GM08714 (cell line): ENCODE results near the gene SDHAF4.
"Not testable (repeated sequence)": the region's sequence is repeated elsewhere in the genome, so short reads cannot be mapped to it uniquely, and the experiment has no call there.

Experiments
- H3K4me3 ChIP-seq: fragments of 200-500 bp; sonication (Bioruptor generic); 2 replicates; pipeline ENCODE4 v1.5.1; 2014; ENCODE audit warnings: mild to moderate bottlenecking, low read length, inconsistent platforms
- ZNF274 ChIP-seq: IDR thresholded peaks from 2 replicates; pipeline ENCODE4 v1.6.1; 2012; ENCODE audit warnings: mild to moderate bottlenecking, low read depth, low read length

The SDHAF4 gene

DNA sequence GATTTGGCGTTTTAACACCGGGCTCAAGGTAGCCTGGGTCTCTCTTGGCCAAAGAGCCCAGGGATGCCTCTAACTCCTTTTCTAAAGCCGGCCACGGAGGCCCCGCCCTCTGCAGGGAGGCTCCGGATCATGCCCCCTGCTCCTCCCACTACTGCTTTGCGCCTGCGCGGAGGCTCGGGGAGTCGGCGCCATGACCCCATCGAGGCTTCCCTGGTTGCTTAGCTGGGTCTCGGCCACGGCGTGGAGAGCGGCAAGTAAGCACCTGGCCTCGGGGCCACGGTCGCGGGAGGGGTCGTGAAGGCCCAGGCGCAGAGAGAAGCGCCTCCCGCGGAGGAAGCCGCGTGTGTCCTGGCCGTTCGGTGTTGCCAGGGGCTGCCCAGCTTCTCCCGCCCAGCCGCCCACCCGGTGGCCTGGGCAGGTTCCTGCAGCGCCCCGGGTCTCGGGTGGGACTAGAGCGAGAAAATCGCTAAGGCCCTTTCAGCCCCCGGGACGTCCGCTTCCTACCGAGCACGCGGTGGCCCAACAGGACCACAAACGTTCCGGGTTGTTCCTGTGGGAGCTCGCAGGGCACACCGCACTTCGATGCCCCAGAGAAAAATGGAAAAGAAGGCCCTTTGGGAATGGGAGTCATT lies at the start of gene SDHAF4:
Gene SDHAF4, plus strand, starts transcription at position 180 of the 632 bp plus-strand sequence. Its CDS starts 11 bp downstream, at position 191.
- no peak for TF ChIP-seq ZNF274
- peak within 1 kb of the TSS; percentile 90 for H3K4me3 ChIP-seq

DNA sequence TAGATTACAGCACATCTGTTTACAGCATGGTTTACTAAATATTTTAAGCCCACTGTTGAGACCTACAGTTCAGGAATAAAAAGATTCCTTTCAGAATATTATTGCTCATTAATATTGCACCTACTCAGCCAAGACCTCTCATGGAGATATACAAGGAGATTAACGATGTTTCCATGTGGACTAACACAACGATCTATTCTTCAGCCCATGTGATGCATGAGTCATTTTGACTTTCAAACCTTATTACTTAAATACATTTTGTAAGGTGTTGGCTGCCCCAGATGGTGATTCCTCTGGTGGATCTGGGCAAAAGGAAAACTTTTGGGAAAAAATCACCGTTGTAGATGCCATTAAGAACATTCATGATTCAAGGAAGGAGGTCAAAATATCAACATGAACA lies 48.0 kb upstream of the SDHAF4 start:
- no peak for TF ChIP-seq ZNF274
- H3K4me3 ChIP-seq = no peak overlapping the region

DNA sequence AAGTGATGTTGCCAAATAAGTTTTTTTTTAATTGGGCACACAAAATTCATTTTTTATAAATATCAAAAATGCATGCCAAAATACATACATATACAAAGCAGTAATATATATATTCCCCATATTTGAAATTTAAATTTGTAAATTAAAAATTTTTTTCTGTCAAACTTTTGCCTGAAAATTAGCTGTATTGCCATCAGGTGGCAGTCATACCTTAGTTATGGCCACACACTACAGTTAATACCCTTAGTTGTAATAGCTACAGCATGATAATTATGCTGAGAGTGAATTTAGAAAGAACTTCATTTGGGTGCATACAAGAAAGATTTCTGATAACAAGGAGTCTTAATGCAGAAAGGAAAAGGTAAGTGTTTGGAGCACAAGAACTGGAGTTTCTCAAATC lies 46.2 kb upstream of the SDHAF4 start:
- no peak for TF ChIP-seq ZNF274
- H3K4me3 ChIP-seq = no peak overlapping the region

DNA sequence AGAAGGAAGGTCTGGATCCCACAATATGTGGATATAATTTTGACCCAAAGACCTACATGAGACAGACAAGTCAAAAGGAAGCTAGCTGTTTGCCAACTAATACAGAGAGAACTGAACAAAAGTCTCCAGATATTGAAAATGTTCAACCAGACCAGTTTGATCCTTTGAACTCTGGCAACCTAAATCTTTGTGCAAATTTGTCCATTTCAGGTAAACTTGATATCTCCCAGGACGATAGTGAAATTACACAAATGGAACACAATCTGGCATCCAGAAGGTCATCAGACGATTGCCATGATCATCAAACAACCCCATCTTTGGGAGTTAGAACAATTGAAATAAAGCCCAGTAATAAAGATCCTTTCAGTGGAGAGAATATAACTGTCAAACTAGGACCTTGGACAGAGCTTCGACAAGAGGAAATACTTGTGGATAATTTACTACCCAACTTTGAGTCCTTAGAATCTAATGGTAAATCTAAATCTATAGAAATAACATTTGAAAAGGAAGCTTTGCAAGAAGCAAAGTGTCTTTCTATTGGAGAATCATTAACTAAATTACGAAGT lies 41.9 kb upstream of the SDHAF4 start:
- H3K4me3 ChIP-seq = no peak overlapping the region
- no peak for TF ChIP-seq ZNF274

DNA sequence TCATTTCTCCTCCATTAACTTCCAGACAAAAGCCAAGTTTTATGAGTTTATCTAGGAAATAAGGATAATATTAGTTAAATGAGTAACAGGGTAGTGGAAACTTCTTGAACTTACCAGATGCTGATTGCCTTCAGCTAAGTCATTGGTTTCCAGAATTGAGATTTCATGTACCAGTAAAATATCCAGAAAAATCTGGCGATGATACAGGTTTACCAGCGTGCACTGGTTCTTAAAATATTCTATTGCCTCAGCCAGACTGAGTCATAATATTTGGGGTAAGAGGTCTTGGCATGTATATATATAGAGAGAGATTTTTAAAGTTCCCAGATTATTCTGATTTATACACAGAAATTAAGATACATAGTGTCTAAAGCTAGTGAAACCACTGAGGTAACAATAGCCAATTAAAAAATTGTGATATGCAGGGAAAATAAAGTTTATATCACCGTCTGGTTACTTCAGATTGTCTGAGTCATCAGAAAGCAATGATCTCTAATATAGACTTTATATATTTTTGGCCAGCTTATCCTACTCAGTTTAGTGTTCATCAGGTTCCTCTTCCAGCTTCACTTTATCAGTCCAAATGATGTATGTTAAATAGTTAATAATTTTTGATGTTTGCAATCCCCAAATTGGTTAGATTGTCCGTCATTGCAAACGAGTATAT lies 39.5 kb upstream of the SDHAF4 start:
- TF ChIP-seq ZNF274 = no peak
- H3K4me3 ChIP-seq = no peak overlapping the region

DNA sequence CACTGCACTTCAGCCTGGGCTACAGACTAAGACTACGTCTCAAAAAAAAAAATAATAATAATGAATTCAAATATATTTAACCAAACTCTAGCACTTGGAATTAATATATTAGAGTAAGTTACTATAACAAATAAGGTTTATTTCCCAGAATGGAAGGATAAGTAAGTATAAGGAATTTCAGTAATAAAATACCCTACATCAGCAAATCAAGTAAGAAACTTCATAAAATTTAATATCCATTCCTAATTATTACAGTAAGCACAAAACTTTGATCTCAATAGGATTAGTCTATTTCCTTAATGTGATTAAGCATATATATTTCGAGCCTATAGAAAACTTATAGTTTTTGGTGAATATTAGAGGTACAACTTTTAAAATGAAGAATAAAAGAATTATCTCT lies 36.7 kb upstream of the SDHAF4 start:
- no peak overlapping the region for H3K4me3 ChIP-seq
- no peak for TF ChIP-seq ZNF274

DNA sequence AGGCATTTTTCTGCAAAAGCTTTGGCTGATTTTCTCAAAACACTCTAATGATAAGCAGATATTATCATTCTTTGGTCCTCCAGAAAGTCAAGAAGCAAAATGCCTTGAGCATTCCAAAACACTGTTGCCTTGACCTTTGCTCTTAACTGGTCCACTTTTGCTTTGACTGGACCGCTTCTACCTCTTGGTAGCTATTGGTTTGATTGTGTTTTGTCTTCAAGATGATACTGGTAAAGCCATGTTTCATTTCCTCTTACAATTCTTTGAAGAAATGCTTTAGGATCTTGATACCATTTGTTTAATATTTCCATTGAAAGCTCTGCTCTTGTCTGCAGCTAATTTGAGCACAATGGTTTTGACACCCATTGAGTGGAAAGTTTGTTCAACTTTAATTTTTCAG lies 35.6 kb upstream of the SDHAF4 start:
- H3K4me3 ChIP-seq = no peak overlapping the region
- TF ChIP-seq ZNF274 = no peak

DNA sequence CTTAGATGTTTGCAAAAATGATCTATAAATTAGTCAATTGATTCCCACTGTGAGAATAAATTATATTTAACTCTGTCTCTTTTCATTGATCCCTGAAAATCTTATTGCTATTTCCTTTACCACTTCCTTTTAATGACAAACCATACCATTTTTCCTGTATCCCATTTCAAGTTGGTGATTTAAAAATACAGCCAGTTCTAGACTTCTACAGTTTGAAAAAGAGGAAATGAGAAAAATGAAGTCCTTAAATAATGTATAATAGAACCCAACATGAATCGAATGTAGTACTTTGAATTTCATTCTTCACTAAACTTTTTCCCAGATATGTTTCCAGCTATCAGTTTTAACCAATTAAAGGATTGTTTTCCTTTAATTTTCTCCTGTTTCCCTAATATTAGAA lies 29.5 kb upstream of the SDHAF4 start:
- no peak for TF ChIP-seq ZNF274
- no peak overlapping the region for H3K4me3 ChIP-seq

DNA sequence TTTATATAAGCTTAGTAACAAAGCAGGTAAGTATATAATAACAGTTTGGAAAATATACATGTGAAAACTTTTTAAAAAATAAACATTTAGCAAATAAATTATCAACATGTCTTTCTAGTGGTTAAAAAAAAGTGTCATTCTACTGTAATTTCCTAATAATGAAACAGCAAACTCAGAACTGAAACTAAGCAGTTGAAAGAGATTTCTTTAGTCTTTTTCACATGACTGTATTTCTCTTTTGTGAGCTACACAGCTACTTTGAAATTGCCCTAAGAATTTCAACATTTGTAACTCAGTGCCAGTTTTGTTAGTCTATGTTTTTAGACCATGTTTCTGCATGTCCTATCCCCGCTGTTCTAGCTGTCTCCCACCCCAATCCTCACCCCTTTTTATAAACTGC lies 28.4 kb upstream of the SDHAF4 start:
- TF ChIP-seq ZNF274 = no peak
- no peak overlapping the region for H3K4me3 ChIP-seq

DNA sequence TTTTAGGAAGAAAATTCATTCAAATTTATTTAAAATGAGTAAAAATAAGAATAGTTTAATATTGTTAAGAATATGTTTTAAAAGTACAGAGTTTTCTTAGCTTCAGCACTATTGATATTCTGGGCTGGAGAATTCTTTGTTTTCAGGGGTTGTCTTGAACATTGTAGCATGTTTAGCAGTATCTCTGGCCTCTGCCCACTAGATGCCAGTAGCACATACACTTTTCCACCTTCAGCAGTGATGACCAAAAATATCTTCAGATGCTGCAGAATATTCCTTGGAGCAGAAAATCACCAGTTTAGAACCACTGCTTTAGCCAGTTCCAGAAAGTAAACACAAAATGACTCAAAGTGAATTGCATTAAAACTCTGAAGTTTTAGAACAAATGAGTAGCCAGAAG lies 19.4 kb upstream of the SDHAF4 start:
- TF ChIP-seq ZNF274 = no peak
- H3K4me3 ChIP-seq = no peak overlapping the region

DNA sequence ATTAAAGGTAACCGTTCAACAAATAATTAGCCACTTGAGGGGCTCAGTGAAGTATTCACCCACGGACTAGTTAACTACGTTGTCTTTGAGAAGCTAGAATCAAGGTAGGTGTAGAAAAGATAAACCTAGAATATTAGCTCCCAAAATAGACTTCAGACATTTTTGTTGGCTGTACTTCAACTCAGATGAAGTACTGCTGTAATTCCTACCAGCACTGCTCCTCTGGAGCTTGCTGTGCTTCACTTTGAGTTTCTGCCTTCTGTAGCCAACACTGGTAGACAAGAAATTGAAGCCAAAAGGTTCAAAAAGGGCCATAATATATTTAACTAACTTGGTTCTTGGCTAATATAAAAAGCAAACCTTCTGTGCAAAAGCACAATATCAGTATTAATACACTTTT lies 18.8 kb upstream of the SDHAF4 start:
- no peak for TF ChIP-seq ZNF274
- no peak overlapping the region for H3K4me3 ChIP-seq

DNA sequence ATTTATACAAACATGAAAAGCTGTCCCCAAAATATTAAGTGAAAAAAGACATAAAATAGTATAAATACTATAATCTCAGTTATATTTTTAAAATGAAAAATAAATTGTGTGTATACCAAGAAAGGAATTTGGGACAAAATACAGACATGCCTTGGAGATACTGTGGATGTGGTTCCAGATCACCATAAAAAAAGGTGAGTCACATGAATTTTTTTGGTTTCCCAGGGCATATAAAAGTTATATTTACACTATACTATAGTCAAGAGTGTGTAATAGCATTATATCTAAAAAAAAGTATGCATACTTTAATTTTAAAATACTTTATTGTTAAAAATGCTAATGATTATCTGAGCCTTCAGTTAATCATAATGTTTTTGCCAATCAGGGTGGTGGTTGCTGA lies 17.4 kb upstream of the SDHAF4 start:
- TF ChIP-seq ZNF274 = no peak
- no peak overlapping the region for H3K4me3 ChIP-seq

DNA sequence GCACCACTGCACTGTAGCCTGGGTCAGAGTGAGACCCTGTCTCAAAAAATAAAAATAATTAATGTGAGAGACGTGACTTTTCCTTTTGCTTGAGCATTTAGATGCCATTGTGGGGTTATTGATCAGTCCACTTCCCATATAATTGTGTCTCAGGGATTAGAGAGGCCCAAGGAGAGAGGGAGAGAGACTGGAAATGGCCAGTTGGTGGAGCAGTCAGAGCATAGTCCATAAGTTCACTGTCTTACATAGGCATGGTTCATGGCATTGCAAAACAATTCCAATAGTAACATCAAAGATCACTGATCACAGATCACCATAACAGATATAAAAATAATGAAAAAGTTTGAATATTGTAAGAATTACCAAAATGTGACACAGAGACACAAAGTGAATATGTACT lies 15.2 kb upstream of the SDHAF4 start:
- no peak for TF ChIP-seq ZNF274
- H3K4me3 ChIP-seq = no peak overlapping the region

DNA sequence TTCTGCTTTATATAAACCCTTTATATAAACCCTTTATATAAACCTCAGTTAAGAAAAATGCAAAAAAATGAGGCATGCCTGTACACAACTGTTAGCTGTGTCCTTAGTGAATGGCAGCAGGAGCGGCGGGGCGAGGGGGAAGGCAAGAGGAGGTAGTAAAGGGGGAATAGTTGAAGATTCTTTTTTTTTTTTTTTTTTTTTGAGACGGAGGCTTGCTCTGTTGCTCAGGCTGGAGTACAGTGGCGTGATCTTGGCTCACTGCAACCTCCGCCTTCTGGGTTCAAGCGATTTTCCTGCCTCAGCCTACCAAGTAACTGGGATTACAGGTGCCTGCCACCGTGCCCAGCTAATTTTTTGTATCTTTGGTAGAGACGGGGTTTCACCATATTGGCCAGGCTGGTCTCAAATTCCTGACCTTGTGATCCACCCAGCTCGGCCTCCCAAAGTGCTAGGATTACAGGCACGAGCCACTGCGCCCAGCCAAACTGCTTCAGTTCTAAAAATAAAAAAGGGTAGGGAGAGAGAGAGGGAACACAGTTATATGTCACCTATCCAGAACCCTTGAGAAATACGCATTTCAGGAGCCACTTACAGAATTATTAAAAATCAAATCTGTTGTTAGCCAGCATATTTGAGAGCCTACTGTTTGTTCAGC lies 14.3 kb upstream of the SDHAF4 start:
- not testable (repeated sequence) for H3K4me3 ChIP-seq

DNA sequence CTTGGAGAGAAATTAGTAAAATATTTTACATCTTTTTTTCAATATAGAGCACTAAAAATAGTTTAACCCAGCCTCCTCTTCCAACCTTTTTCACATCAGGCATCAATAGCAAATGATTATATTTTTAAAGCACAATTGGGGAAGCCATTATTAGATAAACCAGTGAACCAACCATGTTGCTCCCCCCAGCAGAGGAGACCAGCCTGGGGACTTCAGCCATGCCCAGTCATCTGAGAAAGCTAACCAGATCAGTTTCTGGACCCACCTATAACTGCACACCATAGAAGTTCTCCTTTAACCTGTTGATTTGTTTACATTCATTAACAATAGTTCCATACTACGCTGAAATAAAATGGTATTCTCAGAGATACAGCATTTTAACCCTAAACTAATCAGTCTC lies 13.8 kb upstream of the SDHAF4 start:
- no peak for TF ChIP-seq ZNF274
- H3K4me3 ChIP-seq = no peak overlapping the region
